G401 (cell line): ENCODE results near the gene APOL4. TPM values are rescaled to one million over a fixed set of nuclear protein-coding genes. Genes with fewer than 3 reads are reported as not detected.
"Not testable (repeated sequence)": the region's sequence is repeated elsewhere in the genome, so short reads cannot be mapped to it uniquely, and the experiment has no call there.

Source experiments
- DNase-seq: peaks from one replicate; pipeline ENCODE4 v3.0.0-alpha.2; 2015; ENCODE audit warnings: low spot score
- in situ Hi-C: cut with HindIII; loops from 2 replicates; pipeline ENCODE4 v1.10.0; 2016; ENCODE audit warnings: low sequenced_read_pairs, mixed read lengths
- total RNA-seq: library from RNA; depleted of rRNA; stranded (reverse); fragments of >200 nt; shearing (Covaris generic); gene quantifications from 2 replicates; pipeline ENCODE4 v1.2.3, GENCODE V29; 2014; rRNA removed

Gene APOL4, protein sequence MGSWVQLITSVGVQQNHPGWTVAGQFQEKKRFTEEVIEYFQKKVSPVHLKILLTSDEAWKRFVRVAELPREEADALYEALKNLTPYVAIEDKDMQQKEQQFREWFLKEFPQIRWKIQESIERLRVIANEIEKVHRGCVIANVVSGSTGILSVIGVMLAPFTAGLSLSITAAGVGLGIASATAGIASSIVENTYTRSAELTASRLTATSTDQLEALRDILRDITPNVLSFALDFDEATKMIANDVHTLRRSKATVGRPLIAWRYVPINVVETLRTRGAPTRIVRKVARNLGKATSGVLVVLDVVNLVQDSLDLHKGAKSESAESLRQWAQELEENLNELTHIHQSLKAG
- not detected in 2 replicates for total RNA-seq

DNA sequence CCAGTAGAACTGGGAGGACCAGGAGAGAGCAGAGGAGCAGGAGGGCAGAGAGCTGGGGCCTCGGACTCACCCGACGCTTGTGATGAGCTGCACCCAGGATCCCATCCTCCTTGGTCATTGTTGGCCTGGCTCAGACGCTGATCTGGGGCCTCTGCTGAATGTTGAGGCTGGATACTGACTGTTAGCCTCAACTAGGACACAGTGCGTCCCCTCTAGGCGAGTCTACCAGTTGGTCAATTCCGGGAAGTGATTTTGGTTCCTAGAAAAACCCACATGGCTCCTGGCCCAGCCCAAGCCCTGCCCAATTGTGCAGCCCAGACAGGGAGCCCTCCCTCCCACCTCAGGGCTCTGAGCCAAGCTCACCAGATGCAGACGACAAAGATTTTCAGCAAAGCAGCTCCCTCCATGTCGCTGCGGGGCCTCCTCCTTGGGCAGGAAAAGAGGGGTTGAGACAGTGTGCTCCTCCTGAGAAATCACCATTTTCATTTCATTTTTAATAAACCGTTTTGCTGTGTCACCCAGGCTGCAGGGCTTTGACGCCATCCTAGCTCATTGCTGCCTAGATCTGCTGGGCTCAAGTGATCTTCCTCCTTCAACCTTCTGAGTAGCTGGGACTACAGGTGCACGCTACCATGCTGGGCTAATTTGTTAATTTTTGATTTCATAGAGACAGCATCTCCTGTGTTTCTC is at the start of gene APOL4:
Gene APOL4, minus strand, starts transcription at position 180 of the 690 bp plus-strand sequence. Its CDS starts 75 bp downstream, at position 105.
- in situ Hi-C loops: no loop called here
- DNase-seq: peak; percentile 63

DNA sequence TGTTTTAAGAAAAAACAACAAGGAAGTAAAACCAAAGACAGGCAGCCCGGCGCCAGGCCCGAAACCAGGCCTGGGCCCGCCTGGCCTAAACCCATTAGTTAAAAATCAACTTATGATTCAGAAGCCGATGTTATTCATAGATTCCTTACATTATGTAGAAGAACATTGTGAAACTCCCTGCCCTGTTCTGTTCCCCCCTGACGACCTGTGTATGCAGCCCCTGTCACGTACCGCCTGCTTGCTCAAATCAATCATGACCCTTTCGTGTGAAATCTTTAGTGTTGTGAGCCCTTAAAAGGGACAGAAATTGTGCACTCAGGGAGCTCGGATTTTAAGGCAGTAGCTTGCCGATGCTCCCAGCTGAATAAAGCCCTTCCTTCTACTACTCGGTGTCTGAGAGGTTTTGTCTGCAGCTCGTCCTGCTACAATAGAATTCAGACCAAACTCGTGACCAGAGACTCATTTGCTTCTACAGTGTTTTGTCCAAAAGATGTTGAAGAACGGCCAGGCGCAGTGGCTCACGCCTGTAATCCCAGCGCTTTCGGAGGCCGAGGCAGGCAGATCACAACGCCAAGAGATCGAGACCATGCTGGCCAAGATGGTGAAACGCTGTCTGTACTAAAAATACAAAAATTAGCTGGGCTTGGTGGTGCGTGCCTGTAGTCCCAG is 48.8 kb upstream of the APOL4 start:
- DNase-seq, in situ Hi-C loops: not testable (repeated sequence)

DNA sequence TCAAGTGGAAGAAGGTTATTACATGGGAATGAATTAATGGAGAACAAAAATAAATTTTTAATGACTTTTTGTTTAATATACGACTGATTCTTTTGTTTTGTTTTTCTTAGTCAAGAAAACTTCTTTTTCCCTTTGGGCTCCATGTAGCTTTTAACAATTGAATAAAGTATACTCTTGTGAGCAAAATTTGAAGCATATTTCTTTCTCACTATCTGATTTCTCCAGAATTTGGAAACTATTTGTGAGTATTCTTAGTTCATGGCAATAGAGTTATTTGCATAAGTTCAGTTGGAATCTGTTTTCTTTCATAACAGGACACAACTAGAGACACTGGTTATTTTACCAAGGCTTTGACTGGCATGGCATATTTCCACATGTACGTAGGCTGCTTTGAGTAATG is 47.6 kb upstream of the APOL4 start:
- in situ Hi-C loops: no loop called here
- DNase-seq: no peak

DNA sequence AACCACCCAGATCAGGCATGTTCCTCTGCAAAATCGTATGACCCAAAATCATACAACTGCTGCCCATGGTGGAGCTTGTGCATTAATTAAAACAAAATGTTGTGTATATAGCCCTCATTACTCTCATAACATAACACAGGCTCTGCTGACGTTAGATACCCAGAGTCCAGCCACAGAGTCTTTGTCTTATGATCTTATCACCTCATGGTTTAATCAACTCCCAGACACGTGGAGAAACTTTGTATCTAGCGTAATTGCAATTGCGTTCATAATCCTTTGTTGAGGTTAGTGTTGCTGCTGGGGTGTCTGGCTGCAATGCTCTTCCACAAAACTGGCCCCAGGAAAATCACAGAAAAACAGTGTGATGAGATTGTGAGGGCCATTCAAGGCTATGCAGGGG is 46.3 kb upstream of the APOL4 start:
- in situ Hi-C loops: no loop called here
- DNase-seq: no peak

DNA sequence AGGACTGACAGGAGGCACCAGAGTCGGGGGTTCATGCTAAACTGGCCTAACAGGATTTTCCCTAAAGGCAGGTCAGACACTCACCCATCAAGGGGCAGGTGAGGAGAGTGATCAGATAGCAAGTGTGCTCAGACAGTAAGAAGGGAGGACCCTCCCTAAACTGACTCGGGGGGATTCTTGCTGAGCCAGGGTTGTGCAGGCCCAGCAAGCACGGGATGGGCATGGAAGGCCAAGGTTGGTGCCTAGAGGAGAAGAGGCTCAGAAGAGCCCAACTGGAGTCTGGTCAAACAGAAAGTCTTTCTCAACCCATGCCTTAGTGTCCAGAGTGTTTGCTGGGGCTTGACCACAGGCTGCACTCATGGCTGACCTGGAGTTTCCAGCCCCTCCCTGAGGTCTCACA is 45.1 kb upstream of the APOL4 start:
- DNase-seq: no peak

DNA sequence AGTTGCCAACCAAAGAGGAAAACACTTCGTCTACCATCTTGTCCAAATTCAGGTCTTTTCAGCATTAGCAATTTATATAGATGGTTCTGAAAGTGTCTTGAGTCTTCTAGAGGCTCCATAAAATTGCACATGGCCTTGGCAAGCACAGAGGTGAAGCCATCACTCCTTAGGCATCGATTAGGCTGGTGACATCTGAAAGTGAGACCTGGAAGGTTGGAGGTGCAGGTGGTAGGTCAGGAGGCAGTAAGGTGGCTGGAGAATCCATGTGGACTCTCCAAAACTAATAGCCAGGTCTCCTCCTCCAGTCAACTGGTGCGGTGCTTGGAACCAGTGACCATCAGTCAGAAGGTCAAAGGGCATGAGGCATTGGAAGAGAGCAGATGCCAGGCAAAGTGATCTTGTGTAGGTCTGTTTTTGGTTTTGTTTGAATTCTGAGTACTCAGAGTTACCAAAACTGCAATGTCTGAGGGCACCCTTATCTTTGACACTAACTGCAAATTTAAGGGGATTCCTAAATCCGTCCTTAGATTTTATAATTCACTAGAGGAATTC is 44.3 kb upstream of the APOL4 start:
- DNase-seq: no peak
- in situ Hi-C loops: no loop called here

More for the DNA sequence above, 45.1 kb upstream of the APOL4 start:
- in situ Hi-C loops: no loop called here

DNA sequence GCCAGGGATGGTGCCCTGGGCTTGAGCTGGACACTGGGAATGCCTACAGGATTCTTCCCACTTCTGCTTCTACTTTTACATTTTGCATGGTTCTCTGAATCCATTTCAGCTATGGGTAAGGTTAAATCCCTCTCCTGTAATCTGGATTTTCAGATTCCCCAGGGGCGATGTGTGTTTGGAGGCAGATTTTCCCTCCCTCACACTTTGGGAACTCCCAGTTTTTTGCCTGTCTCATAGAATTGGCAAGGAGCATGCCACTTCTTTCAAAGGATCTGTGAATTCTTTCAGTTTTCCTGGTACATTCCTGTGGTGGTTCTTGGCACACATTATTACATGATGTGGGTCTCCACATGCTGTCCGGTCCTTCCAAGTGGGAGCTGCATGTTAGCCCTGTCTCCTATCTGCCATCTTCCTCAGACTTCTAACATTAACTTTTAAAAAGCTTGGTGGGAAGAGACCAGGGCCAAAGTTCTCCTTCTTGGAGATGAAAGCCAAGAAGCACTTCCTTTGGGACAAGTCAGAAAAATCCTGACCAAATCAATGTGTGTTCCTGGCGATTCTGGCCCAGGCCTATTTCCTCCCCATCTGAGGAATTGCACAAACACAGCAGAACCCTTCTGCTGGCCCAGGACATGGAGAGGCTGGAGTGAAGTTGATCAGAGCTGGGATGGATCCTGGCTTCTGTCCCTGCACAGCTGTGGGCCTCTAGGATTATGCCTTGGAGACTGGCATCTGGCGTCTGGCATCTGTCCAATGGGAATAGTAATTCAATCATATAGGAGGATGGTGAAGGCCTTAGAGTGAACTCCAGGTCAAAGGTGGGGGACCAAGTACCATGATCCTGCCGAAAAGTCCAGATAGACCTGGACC is 43.1 kb upstream of the APOL4 start:
- DNase-seq: no peak
- in situ Hi-C loops: no loop called here

DNA sequence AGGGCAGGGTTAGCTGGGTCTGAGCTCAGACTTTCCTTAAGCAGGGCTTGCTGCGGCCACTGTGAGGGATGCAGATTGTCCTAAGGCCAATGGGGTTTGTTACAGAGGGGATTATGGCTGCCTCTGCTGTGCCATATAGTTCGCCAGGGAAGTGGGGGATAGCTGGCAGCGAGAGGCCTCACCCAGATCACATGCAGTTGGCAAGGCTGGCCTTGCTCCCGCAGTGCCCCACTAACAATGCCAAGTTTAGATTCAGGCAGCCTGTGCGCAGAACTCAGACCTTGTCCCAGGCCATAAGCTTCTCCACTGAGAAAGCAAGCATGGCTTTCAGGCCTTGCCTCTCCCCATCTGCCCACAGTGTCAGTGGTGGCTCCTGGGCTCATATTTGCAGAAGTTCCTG is 42.4 kb upstream of the APOL4 start:
- DNase-seq: peak; percentile 20
- in situ Hi-C loops: no loop called here

DNA sequence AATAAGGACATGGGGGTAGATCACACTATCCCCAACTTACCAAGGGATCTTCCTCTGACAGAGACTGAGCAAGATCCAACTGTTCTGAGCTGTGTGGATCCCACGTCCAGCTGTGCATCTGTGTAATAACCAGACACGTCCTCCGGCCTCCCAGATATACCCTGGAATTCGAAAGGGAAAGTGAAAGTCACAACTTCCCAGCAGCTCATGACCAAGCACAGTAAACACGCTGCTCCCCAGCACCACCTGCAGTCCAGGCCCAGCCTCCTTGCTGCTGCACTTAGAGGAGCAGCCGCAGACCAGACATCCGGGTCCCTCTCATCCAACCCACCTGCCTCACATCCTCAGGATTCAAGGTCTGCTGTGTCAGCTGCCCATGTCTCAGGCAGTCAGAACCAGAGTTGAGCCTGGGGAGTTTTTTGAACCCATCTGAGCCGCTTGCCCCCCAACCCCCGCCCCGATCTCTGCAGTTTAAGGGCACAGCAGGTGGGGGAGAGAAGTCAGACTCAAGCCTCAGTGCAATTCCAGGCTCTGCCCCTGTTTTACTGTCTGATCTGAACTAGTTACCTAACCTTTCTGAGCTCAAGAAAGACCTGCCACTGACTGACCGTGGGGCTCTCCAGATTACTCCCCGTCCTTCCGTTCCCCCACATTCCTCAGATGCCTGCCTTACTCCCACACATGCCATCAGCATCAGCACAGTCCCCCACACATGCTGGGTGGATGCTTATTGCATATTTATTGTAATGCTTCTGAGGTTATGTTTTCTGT is 38.0 kb upstream of the APOL4 start, which contains the start of gene APOL2:
Gene APOL2, minus strand, starts transcription at position 127 of the 771 bp plus-strand sequence. CDS start 6,365 bp downstream, outside the sequence.
- in situ Hi-C loops: no loop called here
- peak; percentile 93 for DNase-seq

DNA sequence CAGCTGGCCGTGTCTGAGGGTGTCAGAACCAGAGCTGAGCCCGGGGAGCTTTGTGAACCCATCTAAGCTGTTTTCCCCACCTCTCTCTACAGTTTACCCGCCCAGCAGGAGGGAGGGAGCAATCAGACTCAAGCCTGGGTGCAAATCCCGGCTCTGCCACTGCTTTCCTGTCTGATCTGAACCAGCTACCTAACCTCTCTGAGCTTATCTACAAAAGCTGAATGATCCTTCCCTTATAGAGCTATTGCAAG is 37.5 kb upstream of the APOL4 start:
- in situ Hi-C loops: no loop called here
- DNase-seq: no peak

DNA sequence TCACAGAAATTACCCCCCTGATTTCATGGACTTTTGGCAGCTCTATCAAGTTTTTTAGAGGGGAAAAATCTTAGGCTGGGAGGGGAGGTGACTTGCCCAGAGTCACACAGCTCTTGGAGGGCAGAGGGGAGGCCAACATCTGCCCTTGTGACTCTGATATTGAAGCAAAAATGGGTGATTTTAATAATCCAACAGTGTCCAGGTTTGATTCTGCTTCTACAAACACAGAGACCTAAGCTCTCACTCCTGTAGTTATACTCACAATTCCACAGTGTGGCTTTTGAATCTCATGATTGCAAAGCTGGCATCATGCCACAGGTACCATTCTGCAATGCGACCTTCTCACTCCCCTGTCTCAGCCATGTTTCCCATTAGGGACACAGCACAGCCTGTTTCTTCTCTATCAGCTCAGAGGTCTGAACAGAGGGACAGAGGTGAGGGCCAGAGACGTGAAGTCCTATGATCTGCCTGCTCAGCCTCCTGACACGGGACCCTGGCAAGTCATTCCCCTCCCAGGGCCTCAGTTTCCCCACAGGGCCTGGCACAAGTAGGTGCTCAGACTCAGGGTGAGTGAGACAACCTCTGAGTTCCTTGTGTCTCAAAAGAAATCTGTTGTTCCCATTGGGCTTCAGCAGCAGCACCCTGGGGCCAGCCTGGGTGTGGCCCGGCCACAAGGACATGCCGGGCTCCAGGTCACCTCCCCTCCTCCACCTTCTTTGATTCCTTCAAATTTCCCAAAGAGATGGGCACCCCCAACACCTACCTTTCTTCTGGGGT is 37.0 kb upstream of the APOL4 start:
- DNase-seq: peak; percentile 50
- in situ Hi-C loops: no loop called here

DNA sequence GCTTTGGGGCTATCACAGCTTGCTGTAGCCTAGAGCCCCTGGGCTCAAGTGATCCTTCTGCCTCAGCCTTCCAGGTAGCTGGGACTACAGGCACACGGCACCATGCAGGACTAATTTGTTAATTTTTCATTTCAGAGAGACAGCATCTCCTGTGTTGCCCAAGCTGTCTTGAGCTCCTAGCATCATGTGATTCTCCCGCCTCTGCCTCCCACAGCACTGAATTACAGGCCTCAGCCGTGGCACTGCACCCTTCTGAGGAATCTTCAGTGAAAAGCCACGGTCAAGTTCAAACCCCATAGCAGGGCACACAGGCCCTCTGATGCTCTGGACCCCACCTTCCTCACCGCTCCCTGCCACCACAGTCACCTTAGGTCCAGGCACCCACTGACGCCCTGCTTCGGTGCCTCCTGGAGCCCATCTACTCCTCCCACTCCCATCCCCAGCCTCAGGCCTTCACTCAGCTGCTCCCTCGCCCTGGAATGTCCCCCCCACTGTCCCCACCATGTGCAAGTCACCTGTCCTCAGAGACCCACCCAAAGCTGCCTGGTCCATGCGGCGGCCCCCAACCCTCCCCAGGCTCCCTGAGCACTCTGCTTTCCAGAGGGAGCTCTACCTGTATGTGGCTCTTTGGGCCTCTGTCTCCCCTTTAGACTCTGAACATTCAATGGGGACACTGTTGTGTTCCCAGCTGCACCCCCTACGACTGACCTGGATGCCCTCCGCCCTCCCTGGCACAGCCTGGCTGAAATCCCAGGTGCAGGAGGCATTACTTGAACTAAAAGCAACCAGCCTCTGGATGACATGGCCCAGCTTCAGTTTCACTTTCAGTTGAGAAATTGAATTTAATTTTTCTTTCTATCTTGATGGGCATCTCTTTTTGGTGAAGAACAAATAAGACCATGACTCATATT is 36.1 kb upstream of the APOL4 start:
- DNase-seq: peak; percentile 64
- in situ Hi-C loops: no loop called here

DNA sequence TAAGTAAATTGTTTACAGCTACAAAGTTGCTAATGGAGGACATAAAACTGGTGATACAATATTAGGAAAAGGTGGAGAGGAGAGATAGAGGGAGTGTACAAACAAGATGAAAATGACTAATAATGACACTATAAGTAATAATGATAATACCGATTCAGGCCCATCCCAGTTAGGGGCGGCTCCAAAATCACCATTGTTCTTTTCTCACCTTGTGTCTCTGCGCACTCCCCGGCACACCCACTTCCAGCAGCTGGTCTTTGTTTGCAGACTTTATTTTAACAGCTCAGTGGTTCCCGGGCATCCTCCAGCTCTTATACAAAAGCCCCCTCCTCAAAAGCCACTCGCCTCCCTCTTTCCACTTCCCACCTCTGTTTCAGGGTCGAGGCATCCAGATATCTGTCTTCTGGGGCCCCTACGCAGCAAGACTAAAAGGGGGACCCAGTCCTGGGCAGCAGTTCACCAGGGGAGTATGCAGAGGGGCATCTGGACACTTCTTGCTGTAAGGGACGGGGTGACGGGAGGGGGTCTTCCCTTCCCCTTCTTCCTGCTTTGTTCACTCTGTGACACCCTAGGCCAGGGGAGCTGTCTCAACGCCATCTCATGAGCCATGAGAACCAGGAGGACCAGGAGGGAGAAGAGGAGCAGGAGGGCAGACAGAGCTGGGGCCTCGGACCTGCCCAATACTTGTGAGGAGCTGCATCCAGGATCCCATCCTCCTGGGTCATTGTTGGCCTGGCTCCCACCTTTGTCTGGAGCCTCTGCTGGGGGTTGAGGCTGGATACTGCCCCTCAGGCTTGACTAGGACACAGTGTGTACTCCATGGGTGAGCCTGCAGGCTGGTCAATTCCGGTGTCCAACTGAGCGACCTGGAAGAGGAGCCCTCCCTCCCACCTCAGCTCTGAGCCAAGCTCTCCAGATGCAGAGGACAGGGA is 35.0 kb upstream of the APOL4 start:
- in situ Hi-C loops: no loop called here
- DNase-seq: no peak

DNA sequence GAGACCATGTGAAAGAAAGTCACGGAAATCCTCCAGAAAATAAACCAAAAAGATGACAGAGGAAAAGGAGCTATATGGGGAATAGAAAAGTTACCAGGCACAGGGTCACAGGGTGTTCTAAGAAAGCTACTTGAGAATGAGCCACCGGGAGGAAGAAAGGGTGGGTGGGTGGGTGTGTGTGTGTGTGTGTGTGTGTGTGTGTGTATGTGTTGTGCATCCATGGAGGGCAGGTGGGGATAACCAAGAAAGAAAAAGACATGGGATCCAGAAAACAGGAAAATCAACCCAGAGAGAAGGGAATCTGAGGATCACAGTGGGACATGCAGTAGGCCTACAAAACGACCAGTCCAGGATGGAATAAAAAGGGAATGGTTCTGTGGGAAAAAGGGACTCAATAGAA is 34.0 kb upstream of the APOL4 start:
- DNase-seq: no peak
- in situ Hi-C loops: no loop called here

DNA sequence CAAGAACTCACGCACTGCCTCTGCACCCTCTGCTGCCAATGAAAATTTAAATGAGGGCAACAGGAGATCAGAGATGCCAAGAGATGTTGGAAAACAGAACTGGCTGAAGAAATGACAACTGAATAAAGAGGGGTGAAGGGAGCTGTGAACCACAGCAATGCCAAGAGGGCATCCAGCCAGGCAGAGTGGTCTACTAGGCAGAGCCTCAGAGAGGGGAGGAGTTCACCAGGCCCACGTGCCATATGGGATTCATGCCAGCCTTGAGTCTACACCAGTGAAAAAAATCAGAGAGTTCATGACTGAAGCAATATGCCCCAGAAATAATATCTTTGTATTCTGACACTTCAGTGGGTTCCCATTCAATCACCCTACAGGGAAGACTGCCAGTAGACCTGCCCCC is 33.3 kb upstream of the APOL4 start:
- no peak for DNase-seq
- in situ Hi-C loops: no loop called here

DNA sequence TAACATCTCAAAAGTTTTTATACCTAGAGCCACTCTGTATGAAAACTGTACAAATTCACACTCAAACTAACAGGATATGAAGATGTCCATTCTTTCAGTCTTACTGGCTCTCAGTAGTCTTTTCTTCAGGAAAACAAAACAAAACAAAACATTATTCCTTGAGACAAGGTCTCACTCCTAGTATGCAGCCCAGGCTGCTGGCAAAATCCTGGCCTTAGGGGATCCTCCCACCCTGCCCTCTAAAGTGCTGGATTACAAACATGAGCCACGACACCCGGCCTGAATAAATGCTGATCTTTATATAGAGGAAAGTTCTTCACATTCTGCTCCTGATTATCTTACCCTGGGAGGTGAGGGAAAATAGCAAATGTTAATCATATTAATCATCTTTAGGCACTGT is 32.6 kb upstream of the APOL4 start:
- in situ Hi-C loops: no loop called here
- DNase-seq: no peak
